Loucy (cell line): Measurements from ENCODE around the gene ELOVL7.

Source experiments
- EZH2phosphoT487 ChIP-seq: fragments of 200-600 bp; IDR thresholded peaks from 2 replicates; pipeline ENCODE4 v1.6.1; 2018; ENCODE audit warnings: antibody characterized with exemption, mild to moderate bottlenecking, moderate library complexity, borderline replicate concordance
- TF ChIP-seq, protein P1 (sequence below): fragments of 200-600 bp; sonication (generic); conservative IDR thresholded peaks from 2 replicates; pipeline ENCODE4 v1.5.1; 2014; ENCODE audit warnings: mild to moderate bottlenecking, antibody characterized with exemption, low read length

DNA sequence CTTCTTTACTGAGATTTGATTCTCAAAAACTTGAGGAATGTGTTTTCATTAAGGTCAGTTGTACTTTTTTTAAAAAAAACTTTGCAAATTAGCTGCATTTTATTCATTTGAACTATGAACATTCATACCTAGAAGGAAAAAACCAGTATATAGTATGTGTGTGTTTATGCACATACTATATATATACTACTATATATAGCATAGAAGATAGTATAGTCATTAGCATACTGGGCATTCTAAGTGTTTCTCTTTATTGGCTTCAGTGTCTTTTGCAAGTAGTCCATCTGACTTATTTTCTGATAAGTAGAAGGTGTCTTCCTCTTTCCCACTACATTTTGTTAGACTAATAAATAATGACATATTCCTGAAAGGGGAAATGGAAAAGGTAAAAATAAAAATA lies 33.0 kb downstream of the ELOVL7 start:
- TF ChIP-seq, protein P1, sequence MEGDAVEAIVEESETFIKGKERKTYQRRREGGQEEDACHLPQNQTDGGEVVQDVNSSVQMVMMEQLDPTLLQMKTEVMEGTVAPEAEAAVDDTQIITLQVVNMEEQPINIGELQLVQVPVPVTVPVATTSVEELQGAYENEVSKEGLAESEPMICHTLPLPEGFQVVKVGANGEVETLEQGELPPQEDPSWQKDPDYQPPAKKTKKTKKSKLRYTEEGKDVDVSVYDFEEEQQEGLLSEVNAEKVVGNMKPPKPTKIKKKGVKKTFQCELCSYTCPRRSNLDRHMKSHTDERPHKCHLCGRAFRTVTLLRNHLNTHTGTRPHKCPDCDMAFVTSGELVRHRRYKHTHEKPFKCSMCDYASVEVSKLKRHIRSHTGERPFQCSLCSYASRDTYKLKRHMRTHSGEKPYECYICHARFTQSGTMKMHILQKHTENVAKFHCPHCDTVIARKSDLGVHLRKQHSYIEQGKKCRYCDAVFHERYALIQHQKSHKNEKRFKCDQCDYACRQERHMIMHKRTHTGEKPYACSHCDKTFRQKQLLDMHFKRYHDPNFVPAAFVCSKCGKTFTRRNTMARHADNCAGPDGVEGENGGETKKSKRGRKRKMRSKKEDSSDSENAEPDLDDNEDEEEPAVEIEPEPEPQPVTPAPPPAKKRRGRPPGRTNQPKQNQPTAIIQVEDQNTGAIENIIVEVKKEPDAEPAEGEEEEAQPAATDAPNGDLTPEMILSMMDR, result no peak
- TF ChIP-seq EZH2phosphoT487, result no peak
